Lung (tissue), 12 donors: ENCODE measurements around the gene RGS19. TPM values are rescaled to one million over a fixed set of nuclear protein-coding genes. Genes with fewer than 3 reads are reported as not detected.
A peak's percentile ranks its signal among the peaks of the same experiment; 100 is the strongest.

ENCODE experiments used
- ATAC-seq: fragments of 200-7000 bp; cut with Tn5 transposase; one replicate; pipeline ENCODE4 v1.9.1; 2020; ENCODE audit warnings: moderate number of reproducible peaks; ENCODE audit not compliant: insufficient read depth, low FRiP score
- DNase-seq, 3 donors: peaks; one replicate each; pipeline ENCODE4 v3.0.0-alpha.2; 2013 to 2017
- H3K27ac ChIP-seq, 2 donors: one replicate each; pipeline ENCODE4 v1.5.1; 2013; ENCODE audit warnings: mild to moderate bottlenecking in 2 of 2, moderate library complexity in 2 of 2, control low read depth in 1 of 2, inconsistent platforms in 1 of 2, low read depth in 1 of 2, low read length in 1 of 2
- H3K27me3 ChIP-seq, 3 donors: one replicate each; pipeline ENCODE4 v1.5.1; 2013; ENCODE audit warnings: low read length in 2 of 3; ENCODE audit not compliant: control insufficient read depth in 3 of 3, insufficient read depth in 3 of 3
- H3K36me3 ChIP-seq, 4 donors: one replicate each; pipeline ENCODE4 v1.5.1; 2013; ENCODE audit warnings: low read length in 4 of 4, mild to moderate bottlenecking in 1 of 4, moderate library complexity in 1 of 4; ENCODE audit not compliant: control insufficient read depth in 4 of 4, insufficient read depth in 4 of 4
- H3K4me1 ChIP-seq, 5 donors: one replicate each; pipeline ENCODE4 v1.5.1; 2013; ENCODE audit warnings: low read length in 5 of 5, mild to moderate bottlenecking in 2 of 5, moderate library complexity in 1 of 5; ENCODE audit not compliant: control insufficient read depth in 5 of 5, insufficient read depth in 5 of 5
- H3K4me3 ChIP-seq: one replicate; pipeline ENCODE4 v1.5.1; 2013; ENCODE audit warnings: mild to moderate bottlenecking, control low read depth, moderate library complexity
- H3K9ac ChIP-seq, 2 donors: one replicate each; pipeline ENCODE4 v1.5.1; 2013; ENCODE audit warnings: low read length in 2 of 2, control low read depth in 1 of 2; ENCODE audit not compliant: insufficient read depth in 1 of 2
- H3K9me3 ChIP-seq, 4 donors: one replicate each; pipeline ENCODE4 v1.5.1; 2013; ENCODE audit warnings: low read length in 3 of 4, mild to moderate bottlenecking in 1 of 4, moderate library complexity in 1 of 4; ENCODE audit not compliant: control insufficient read depth in 4 of 4, insufficient read depth in 3 of 4
- WGBS, 2 donors: extraction: QIAGEN DNeasy Blood & Tissue Kit; methylation state at CpG; one replicate each; pipeline ENCODE4 v1.1.7; 2013; 5-methylcytosine and 5-hydroxymethylcytosine counted together
- polyA plus RNA-seq, 2 donors: library from polyadenylated mRNA; stranded (reverse); fragments of 200-250 nt; gene quantifications; one replicate each; pipeline ENCODE4 v1.2.1, GENCODE V29; 2013
- total RNA-seq, 2 donors: library from RNA; depleted of rRNA in 1 of 2; stranded (reverse); fragments of >200 nt in 1 of 2; gene quantifications; one replicate each; pipeline ENCODE4 v1.2.1, GENCODE V29; 2014 to 2021
- TF ChIP-seq, protein P1 (sequence below): IDR thresholded peaks from 2 replicates; pipeline ENCODE4 v1.5.1; 2012; ENCODE audit warnings: mild to moderate bottlenecking; ENCODE audit errors: control extremely low read depth, extremely low read depth
- donor health status: control.
- donor health status: control.
- donor health status: Bipolar disorder and iron deficiency.
- donor health status: healthy.
- donor health status: DM: yes; HTN: yes; CAD: no.

RGS19 gene
- total and polyA plus RNA-seq, 4 donors, result 15.1 to 99.0 (median 35.1) TPM

DNA sequence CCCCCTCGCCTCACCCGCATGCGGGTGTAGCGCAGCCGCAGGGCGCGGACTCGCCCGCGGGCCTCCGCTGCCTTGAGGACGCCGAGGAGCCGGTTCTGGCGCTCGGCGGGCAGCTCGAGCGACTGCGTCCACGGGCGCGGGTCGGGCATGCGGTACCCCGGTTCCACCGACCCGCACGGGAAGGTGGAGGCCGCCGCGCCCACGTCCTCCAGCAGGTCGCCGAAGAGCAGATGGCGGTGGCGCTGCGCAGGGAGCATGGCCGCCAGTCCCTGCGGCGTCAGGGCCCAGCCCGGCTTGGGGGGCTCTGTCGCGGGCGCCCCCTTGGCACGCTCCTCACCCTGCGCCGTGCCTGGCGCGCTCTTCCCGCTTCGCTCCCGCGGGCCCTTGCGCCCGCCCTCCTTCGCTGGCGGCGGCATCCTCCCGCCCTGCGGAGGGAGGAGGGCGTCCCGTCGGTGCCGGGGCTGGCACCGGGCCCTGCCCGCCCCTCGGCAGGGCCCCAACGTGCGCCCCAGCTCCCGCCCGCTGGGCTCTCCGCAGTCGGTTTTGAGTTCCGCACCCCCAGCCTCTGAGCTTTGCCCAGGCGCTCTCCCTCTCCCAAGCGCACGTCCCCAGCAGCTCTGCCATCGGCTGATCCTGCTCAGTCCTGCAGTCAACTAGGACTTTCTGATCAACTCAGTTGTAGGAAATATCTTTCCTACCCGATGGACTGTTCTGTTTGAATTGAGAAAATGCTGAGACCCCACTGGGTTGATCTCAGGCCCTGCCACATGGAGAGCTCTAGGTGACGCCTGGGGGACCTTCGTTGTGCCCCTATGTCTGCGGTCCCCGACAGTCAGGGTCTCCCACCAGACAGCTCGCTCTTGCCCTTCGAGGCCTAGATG lies 4.7 kb upstream of the RGS19 start, which contains the start of gene LKAAEAR1:
TSS of gene LKAAEAR1 (minus strand) at position 595 of the 881 bp plus-strand sequence. CDS start at position 416, 179 bp downstream.
- 2 to 3% methylated on average over 49 to 86 of the region's 86 CpGs for WGBS, 2 donors
- Histone ChIP-seq H3K36me3 (no peaks in the 10 kb centered on the region), H3K9ac (no peak within 1 kb of the TSS), H3K27ac (no peak within 1 kb of the TSS), H3K4me1 (peaks cover 0 to 46% (median 10%) of the 10 kb centered on the region in 5 donors), H3K4me3 (peak within 1 kb of the TSS; percentile 37), H3K27me3 (peaks cover 3 to 42% (median 16%) of the 10 kb centered on the region in 3 donors), H3K9me3 (no peaks in the 10 kb centered on the region)
- TF ChIP-seq, protein P1, sequence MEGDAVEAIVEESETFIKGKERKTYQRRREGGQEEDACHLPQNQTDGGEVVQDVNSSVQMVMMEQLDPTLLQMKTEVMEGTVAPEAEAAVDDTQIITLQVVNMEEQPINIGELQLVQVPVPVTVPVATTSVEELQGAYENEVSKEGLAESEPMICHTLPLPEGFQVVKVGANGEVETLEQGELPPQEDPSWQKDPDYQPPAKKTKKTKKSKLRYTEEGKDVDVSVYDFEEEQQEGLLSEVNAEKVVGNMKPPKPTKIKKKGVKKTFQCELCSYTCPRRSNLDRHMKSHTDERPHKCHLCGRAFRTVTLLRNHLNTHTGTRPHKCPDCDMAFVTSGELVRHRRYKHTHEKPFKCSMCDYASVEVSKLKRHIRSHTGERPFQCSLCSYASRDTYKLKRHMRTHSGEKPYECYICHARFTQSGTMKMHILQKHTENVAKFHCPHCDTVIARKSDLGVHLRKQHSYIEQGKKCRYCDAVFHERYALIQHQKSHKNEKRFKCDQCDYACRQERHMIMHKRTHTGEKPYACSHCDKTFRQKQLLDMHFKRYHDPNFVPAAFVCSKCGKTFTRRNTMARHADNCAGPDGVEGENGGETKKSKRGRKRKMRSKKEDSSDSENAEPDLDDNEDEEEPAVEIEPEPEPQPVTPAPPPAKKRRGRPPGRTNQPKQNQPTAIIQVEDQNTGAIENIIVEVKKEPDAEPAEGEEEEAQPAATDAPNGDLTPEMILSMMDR, result no peak
- DNase-seq, result peak; percentile 32 to 49 (median 36)
- no peak for ATAC-seq

DNA sequence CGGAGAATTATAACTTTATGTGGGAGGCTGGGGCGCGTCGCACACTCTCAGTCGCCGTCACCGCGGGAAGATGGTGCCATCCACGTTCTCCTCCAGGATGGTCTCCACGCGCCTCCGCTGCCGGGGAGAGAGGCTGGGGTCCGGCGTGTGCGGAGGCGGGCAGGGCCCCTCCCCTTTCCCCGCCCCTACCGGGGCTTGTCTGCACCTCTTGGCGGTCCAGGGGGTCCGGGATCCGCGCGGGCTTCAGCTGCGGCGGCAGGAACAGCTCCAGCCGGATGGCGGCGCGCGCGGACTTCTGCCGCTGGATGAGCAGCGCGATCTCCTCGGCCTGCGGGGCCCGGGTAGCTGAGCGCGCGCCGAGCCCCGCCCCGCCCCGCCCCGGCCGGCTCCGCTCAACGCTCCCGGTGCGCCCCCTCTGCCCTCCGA lies 4.1 kb upstream of the RGS19 start:
- Histone ChIP-seq H3K9me3 (no peaks in the 10 kb centered on the region), H3K27me3 (peaks cover 3 to 38% (median 16%) of the 10 kb centered on the region in 3 donors), H3K4me3 (peak overlapping the region; percentile 37), H3K27ac (no peak overlapping the region), H3K9ac (no peak overlapping the region), H3K36me3 (no peaks in the 10 kb centered on the region), H3K4me1 (peaks cover 0 to 52% (median 17%) of the 10 kb centered on the region in 5 donors)
- ATAC-seq (no peak), DNase-seq (peak; percentile 76 to 85 (median 84))
- TF ChIP-seq, protein P1, result peak; percentile 46
- WGBS, 2 donors, result 1% methylated on average over 17 to 52 of the region's 52 CpGs

DNA sequence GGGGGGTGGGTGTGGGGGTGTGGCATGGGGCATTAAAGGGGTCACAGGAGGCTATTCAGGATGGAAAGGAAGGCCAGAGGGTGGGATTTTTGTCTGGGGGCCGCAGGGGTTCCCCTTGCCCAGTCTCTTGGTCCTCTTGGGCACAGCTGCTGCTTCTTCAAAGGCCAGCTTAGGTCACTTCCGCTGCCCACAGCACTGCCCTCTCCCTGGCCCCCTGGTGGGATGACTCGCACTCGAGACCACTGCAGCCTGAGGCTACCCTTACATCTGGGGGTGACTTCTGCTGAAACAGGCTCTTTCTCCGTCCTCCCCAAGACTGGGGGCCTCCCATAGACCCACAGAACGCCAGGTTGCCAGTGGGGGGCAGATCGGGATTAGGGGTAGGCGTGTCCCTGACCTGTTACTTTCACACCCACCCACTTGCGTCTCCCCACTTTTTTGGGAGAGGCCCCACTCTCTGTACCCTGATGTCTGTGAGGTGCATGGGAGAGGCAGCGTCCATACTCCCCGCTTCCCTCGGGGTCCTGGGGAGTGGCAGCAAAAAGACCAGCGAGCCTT lies 3.6 kb upstream of the RGS19 start:
- TF ChIP-seq, protein P1, result no peak
- H3K4me3 ChIP-seq, result no peak overlapping the region

More for the DNA sequence above, 3.6 kb upstream of the RGS19 start:
- WGBS, 2 donors, result 13 to 17% methylated on average over 13 of the region's 13 CpGs
- DNase-seq (no peak), ATAC-seq (no peak)
- H3K27ac ChIP-seq, result no peak overlapping the region
- H3K9me3 ChIP-seq, result no peaks in the 10 kb centered on the region
- no peaks in the 10 kb centered on the region for H3K36me3 ChIP-seq
- peaks cover 3 to 37% (median 14%) of the 10 kb centered on the region in 3 donors for H3K27me3 ChIP-seq
- peaks cover 0 to 55% (median 21%) of the 10 kb centered on the region in 5 donors for H3K4me1 ChIP-seq
- no peak overlapping the region for H3K9ac ChIP-seq
